Activated CD8-positive, alpha-beta T cell treated with anti-CD3 and anti-CD28 coated beads, Interleukin-2, amount 10 ng/mL, durations not matched to agents 7 days and 5 days (primary cell): ENCODE data around the gene ZNHIT2. TPM values are rescaled to one million over a fixed set of nuclear protein-coding genes. Genes with fewer than 3 reads are reported as not detected.
A peak's percentile ranks its signal among the peaks of the same experiment; 100 is the strongest.

Experiments used
- ATAC-seq: fragments of 150-1000 bp; cut with Tn5 transposase; one replicate; pipeline ENCODE4 v1.10.0; 2021; ENCODE audit warnings: moderate library complexity
- CTCF ChIA-PET: fragments of 350-600 bp; sonication (Branson Sonifier 250); formaldehyde crosslinking; loops from one replicate; lab custom pipeline; 2021; ENCODE audit warnings: antibody characterized with exemption; lab: Charles Lee
- POLR2A ChIA-PET: fragments of 350-600 bp; sonication (Branson Sonifier 250); formaldehyde crosslinking; loops from one replicate; lab custom pipeline; 2021; ENCODE audit warnings: antibody characterized with exemption; lab: Charles Lee
- DNase-seq: peaks from one replicate; pipeline ENCODE4 v3.0.0-alpha.2; 2020
- H3K27ac Mint-ChIP-seq: one replicate; pipeline ENCODE4 v1.8.0; 2021; ENCODE audit warnings: mild to moderate bottlenecking, mixed read lengths
- H3K27me3 Mint-ChIP-seq: one replicate; pipeline ENCODE4 v1.8.0; 2021; ENCODE audit warnings: low read depth, mixed read lengths
- H3K36me3 Mint-ChIP-seq: one replicate; pipeline ENCODE4 v1.8.0; 2021; ENCODE audit warnings: low read depth, mixed read lengths
- H3K4me1 Mint-ChIP-seq: one replicate; pipeline ENCODE4 v1.8.0; 2021; ENCODE audit warnings: low read depth, mixed read lengths
- H3K4me3 Mint-ChIP-seq: one replicate; pipeline ENCODE4 v1.8.0; 2021; ENCODE audit warnings: mild to moderate bottlenecking, mixed read lengths
- H3K9me3 Mint-ChIP-seq: one replicate; pipeline ENCODE4 v1.8.0; 2022; ENCODE audit warnings: mixed read lengths; ENCODE audit not compliant: insufficient read depth
- total RNA-seq, 2 experiments: library from RNA; stranded (reverse); gene quantifications; one replicate each; pipeline ENCODE4 v1.2.3, GENCODE V29; 2021

ZNHIT2 gene
- total RNA-seq, 2 experiments from 2014 or later, result 11.6 to 12.4 TPM

GRCh38 chr11:65084598-65085375 lies 32.7 kb downstream of the ZNHIT2 start:
- POLR2A ChIA-PET, result interaction anchor here (0.6 to 1.5 kb wide), 7 partner anchors 9 to 208 kb away, joined by 3 to 6 read pairs (median 3); partner anchors contain the start of genes VPS51 and ZNHIT2
- Mint-ChIP-seq H3K27ac (peak overlapping the region; percentile 98), H3K27me3 (no peaks in the 10 kb centered on the region), H3K4me3 (peak overlapping the region; percentile 92), H3K9me3 (no peaks in the 10 kb centered on the region), H3K36me3 (peaks cover 70% of the 10 kb centered on the region), H3K4me1 (peaks cover 46% of the 10 kb centered on the region)
- no peak for DNase-seq
- CTCF ChIA-PET, result interaction anchor here (0.8 to 2.0 kb wide), 7 partner anchors 9 to 36 kb away, joined by 3 to 8 read pairs (median 4); partner anchors contain the start of gene ZNHIT2
- ATAC-seq, result peak; percentile 7

DNA sequence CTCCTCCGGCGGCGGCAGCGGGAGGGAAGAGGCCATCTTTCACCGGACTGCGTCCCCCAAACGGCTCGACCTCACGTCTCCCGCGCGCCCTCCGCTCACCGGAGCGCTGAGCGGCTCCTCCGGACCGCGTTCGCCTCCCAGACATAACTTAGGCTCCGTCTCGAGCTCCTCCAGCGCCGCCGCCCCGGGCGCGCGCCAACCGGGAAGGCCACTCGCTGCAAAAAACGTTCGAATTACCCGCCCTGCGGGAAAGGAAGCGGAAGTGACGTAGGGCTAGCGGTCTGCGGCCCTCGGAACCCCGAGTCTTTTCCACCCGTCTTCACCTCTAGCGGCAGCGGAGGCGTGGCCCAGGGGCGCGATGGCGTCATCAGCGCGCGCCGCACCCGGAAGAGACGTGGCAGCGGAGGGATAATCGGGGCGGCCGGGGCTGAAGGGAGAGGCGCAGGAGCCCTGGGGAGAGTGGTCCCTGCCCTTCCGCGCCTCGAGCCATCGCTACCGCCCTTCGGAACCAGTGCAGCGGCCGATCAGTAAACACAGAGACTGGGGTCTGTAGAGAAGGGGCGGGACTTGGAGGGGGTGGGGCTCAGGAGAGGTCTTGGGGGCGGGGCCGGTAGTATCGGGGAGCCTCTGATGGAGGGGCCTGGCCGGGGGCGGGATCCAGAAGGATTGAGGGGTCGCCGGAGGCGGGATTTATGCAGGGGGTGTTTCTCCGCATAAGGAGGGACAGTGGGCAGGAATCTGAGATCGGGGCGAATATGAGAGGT lies 33.5 kb downstream of the ZNHIT2 start, which contains the start of the genes CDCA5 and ZFPL1:
Gene CDCA5, minus strand, starts transcription at position 207 of the 764 bp plus-strand sequence. Its CDS starts 62 bp downstream, at position 145.
Gene ZFPL1, plus strand, starts transcription at position 389 of the 764 bp plus-strand sequence. CDS start 477 bp downstream, outside the sequence.
- H3K36me3 Mint-ChIP-seq, result peaks cover 67% of the 10 kb centered on the region
- CTCF ChIA-PET, result interaction anchor here (1.0 to 1.7 kb wide), 7 partner anchors 11 to 196 kb away, joined by 3 to 26 read pairs (median 7); partner anchors contain the start of genes ARL2 and ZNHIT2
- peak; percentile 84 for ATAC-seq

GRCh38 chr11:65083134-65083833 lies 34.2 kb downstream of the ZNHIT2 start:
- no peaks in the 10 kb centered on the region for H3K9me3 Mint-ChIP-seq
- H3K4me1 Mint-ChIP-seq, result peaks cover 59% of the 10 kb centered on the region
- DNase-seq (peak; percentile 42), ATAC-seq (peak; percentile 12)
- H3K36me3 Mint-ChIP-seq, result peaks cover 68% of the 10 kb centered on the region
- peak overlapping the region; percentile 92 for H3K4me3 Mint-ChIP-seq
- ChIA-PET POLR2A (interaction anchor here (0.7 to 2.4 kb wide), 20 partner anchors 11 to 421 kb away, joined by 3 to 19 read pairs (median 3); partner anchors contain the start of genes FAU, MRPL49, SAC3D1 and TM7SF2), CTCF (interaction anchor here (0.7 to 1.7 kb wide), 12 partner anchors 11 to 195 kb away, joined by 3 to 26 read pairs (median 4); partner anchors contain the start of genes ARL2, SAC3D1, VPS51 and ZNHIT2)
- no peaks in the 10 kb centered on the region for H3K27me3 Mint-ChIP-seq
- peak overlapping the region; percentile 98 for H3K27ac Mint-ChIP-seq

More for the DNA sequence above, 33.5 kb downstream of the ZNHIT2 start, which contains the start of the genes CDCA5 and ZFPL1:
- H3K9me3 Mint-ChIP-seq, result no peaks in the 10 kb centered on the region
- POLR2A ChIA-PET, result interaction anchor here (1.0 to 2.4 kb wide), 16 partner anchors 10 to 421 kb away, joined by 3 to 19 read pairs (median 4); partner anchors contain the start of genes FAU, MRPL49, SAC3D1 and TM7SF2
- peak within 1 kb of the TSS; percentile 92 for H3K4me3 Mint-ChIP-seq
- H3K4me1 Mint-ChIP-seq, result peaks cover 52% of the 10 kb centered on the region
- peak within 1 kb of the TSS; percentile 98 for H3K27ac Mint-ChIP-seq
- peak; percentile 97 for DNase-seq
- no peaks in the 10 kb centered on the region for H3K27me3 Mint-ChIP-seq

DNA sequence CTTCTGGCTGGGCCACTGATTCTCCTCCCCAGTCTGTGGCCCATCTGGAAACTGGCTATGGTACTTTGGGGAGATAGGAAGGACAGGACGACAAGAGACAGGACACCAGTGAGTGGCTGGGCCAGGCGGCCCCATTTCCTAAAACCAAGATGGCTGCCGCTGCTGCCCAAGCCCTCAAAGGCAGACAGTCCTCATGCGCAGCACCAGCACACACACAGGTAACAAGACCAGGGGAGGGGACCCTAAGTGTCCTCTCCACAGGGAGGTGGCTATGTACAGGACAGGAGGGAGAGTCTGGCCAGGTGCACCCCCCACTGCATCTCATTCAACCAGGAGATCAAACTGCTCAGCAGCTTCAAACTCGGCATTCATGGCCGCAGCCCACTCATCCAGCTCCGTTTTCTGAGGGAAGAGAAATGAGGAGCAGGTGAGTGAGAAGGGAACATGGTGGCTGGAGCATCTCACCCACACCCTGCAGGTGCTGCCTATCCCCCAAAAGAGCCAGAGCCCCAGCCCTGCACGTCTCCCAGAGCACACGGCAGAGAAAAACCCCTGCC lies 38.6 kb downstream of the ZNHIT2 start:
- H3K36me3 Mint-ChIP-seq, result peaks cover 72% of the 10 kb centered on the region
- DNase-seq (no peak), ATAC-seq (no peak)
- peak overlapping the region; percentile 72 for H3K27ac Mint-ChIP-seq
- POLR2A ChIA-PET, result interaction anchor here (1.8 kb wide), 1 partner anchor 38 kb away, joined by 4 read pairs; the partner anchor contains the start of gene SAC3D1
- no peaks in the 10 kb centered on the region for H3K27me3 Mint-ChIP-seq
- no peaks in the 10 kb centered on the region for H3K9me3 Mint-ChIP-seq
- peak overlapping the region; percentile 4 for H3K4me3 Mint-ChIP-seq
- H3K4me1 Mint-ChIP-seq, result peaks cover 63% of the 10 kb centered on the region
- CTCF ChIA-PET, result interaction anchor here (0.7 to 2.9 kb wide), 9 partner anchors 10 to 65 kb away, joined by 3 to 16 read pairs (median 4); partner anchors contain the start of genes ARL2, FAU, MRPL49 and SAC3D1

- H3K36me3 Mint-ChIP-seq, result peaks cover 68% of the 10 kb centered on the region
- ATAC-seq (peak; percentile 87), DNase-seq (peak; percentile 79)
- ChIA-PET CTCF (interaction anchor here (0.7 to 2.9 kb wide), 8 partner anchors 9 to 64 kb away, joined by 3 to 16 read pairs (median 4); partner anchors contain the start of genes ARL2, FAU, MRPL49 and SAC3D1), POLR2A (interaction anchor here (0.8 to 1.8 kb wide), 2 partner anchors 34 to 37 kb away, joined by 3 to 4 read pairs; partner anchors contain the start of gene SAC3D1)
- no peaks in the 10 kb centered on the region for H3K9me3 Mint-ChIP-seq
- H3K27ac Mint-ChIP-seq, result peak overlapping the region; percentile 72
- H3K4me3 Mint-ChIP-seq, result peak overlapping the region; percentile 4
- peaks cover 63% of the 10 kb centered on the region for H3K4me1 Mint-ChIP-seq
- no peaks in the 10 kb centered on the region for H3K27me3 Mint-ChIP-seq
These were observed 39.4 kb downstream of the ZNHIT2 start for GRCh38 chr11:65078151-65078550.

DNA sequence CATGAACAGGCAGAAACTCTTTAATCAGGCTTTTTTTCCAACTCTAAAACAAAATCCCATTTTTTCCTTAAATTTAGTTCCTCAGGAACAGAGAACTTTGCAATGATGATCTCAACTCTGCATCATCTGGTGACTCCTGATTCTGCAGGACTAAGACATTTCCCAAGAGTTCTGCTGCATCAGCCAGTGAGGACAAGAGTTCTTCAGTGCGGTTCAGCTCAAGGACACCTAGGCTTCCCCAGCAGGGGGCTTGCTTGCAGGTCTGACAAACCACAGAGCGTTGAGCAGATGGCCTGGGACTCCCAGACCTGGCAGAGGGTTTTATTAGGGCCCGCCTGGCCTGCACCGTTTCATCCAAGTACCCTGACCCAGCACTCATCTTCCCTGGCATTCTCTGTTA lies 40.0 kb downstream of the ZNHIT2 start:
- ATAC-seq (no peak), DNase-seq (no peak)
- no peak overlapping the region for H3K27ac Mint-ChIP-seq
- ChIA-PET CTCF (interaction anchor here (0.7 kb wide), 1 partner anchor 65 kb away, joined by 3 read pairs; no protein-coding TSS in a partner anchor), POLR2A (interaction anchor here (0.8 to 1.8 kb wide), 2 partner anchors 35 to 37 kb away, joined by 3 to 4 read pairs; partner anchors contain the start of gene SAC3D1)
- peaks cover 61% of the 10 kb centered on the region for H3K36me3 Mint-ChIP-seq
- H3K4me1 Mint-ChIP-seq, result peaks cover 56% of the 10 kb centered on the region
- no peak overlapping the region for H3K4me3 Mint-ChIP-seq
- H3K27me3 Mint-ChIP-seq, result no peaks in the 10 kb centered on the region
- H3K9me3 Mint-ChIP-seq, result no peaks in the 10 kb centered on the region

DNA sequence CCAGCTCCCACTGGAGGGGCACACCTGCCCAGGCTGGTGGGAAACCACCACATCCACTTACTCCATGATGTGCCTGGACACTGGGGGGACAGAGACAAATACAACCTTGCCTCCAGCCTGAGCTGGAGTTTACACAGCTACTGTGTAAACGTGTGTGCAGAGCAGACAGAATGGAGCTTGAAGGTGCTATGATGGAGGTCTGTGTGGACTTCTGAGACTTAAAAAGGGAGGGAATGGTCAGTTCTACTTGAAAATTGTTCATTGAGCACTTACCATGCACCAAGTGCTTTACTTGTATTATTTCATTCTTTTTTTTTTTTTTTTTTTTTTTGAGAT lies 44.9 kb downstream of the ZNHIT2 start:
- Mint-ChIP-seq H3K36me3 (peaks cover 20% of the 10 kb centered on the region), H3K4me3 (no peak overlapping the region), H3K4me1 (peaks cover 14% of the 10 kb centered on the region), H3K9me3 (no peaks in the 10 kb centered on the region), H3K27me3 (no peaks in the 10 kb centered on the region), H3K27ac (peak overlapping the region; percentile 24)
- DNase-seq (no peak), ATAC-seq (no peak)
- CTCF ChIA-PET, result interaction anchor here (1.2 kb wide), 1 partner anchor 58 kb away, joined by 4 read pairs; the partner anchor contains the start of gene ARL2
- POLR2A ChIA-PET, result no interaction called here

- H3K4me3 Mint-ChIP-seq, result no peak overlapping the region
- peaks cover 14% of the 10 kb centered on the region for H3K36me3 Mint-ChIP-seq
- POLR2A ChIA-PET, result no interaction called here
- no peaks in the 10 kb centered on the region for H3K9me3 Mint-ChIP-seq
- no peak overlapping the region for H3K27ac Mint-ChIP-seq
- CTCF ChIA-PET, result interaction anchor here (1.2 kb wide), 1 partner anchor 58 kb away, joined by 4 read pairs; the partner anchor contains the start of gene ARL2
- DNase-seq (no peak), ATAC-seq (peak; percentile 36)
- no peaks in the 10 kb centered on the region for H3K27me3 Mint-ChIP-seq
- peaks cover 9% of the 10 kb centered on the region for H3K4me1 Mint-ChIP-seq
These were observed 45.4 kb downstream of the ZNHIT2 start for GRCh38 chr11:65071907-65072630.

DNA sequence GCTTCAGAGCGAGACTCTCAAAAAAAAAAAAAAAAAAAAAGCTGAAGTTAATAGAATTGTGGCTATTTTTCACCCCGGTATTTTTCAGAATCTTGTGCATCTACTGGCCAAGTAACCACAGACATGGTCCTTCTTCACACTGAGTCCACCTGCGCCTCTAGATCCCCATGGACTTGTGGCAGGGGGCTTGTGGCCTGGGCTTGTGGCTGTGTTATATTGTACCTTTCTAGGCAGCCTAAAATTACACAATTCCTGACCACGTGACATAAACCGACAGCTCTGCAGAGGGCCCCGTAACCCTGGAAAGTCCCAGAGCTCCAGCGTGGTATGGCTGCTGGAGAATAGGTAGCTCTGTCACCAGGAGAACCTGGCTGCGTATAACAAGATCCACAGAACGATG lies 48.3 kb downstream of the ZNHIT2 start:
- Mint-ChIP-seq H3K4me3 (no peak overlapping the region), H3K27ac (no peak overlapping the region), H3K36me3 (no peaks in the 10 kb centered on the region), H3K27me3 (peaks cover 2% of the 10 kb centered on the region), H3K4me1 (no peaks in the 10 kb centered on the region), H3K9me3 (no peaks in the 10 kb centered on the region)
- POLR2A ChIA-PET, result interaction anchor here (0.6 to 1.7 kb wide), 2 partner anchors 14 to 234 kb away, joined by 3 to 4 read pairs; partner anchors contain the start of genes CDCA5 and ZFPL1
- CTCF ChIA-PET, result interaction anchor here (0.9 to 1.5 kb wide), 3 partner anchors 9 to 282 kb away, joined by 3 to 5 read pairs (median 3); no protein-coding TSS in a partner anchor
- DNase-seq (no peak), ATAC-seq (no peak)
